ENCODE results near the gene TMCC1. TPM values are rescaled to one million over a fixed set of nuclear protein-coding genes. Genes with fewer than 3 reads are reported as not detected.

The TMCC1 gene
- total RNA-seq, 4 donors from 2014 or later: 23.2 to 78.7 (median 54.1) TPM

GRCh38 chr3:129708328-129708861 is 185.1 kb downstream of the TMCC1 start:
- Histone ChIP-seq H3K9me3 (no peaks in the 10 kb centered on the region), H3K27me3 (no peaks in the 10 kb centered on the region), H3K4me3 (no peak overlapping the region), H3K27ac (no peak overlapping the region), H3K4me1 (no peaks in the 10 kb centered on the region), H3K36me3 (no peaks in the 10 kb centered on the region)
- no peak for DNase-seq
- TF ChIP-seq POLR2A (IDR thresholded peaks at IDR 0.05) (no peak), CTCF (IDR thresholded peaks at IDR 0.05) (no peak)
- intact Hi-C loops (cut with DNase I; ENCODE audit: low total_unique reads): no loop called here

GRCh38 chr3:129705274-129705673 is 188.2 kb downstream of the TMCC1 start:
- DNase-seq: no peak
- Histone ChIP-seq H3K9me3 (no peaks in the 10 kb centered on the region), H3K4me1 (no peaks in the 10 kb centered on the region), H3K36me3 (no peaks in the 10 kb centered on the region), H3K27me3 (no peaks in the 10 kb centered on the region), H3K4me3 (no peak overlapping the region), H3K27ac (no peak overlapping the region)
- no peak for TF ChIP-seq CTCF (IDR thresholded peaks at IDR 0.05)
- TF ChIP-seq POLR2A (IDR thresholded peaks at IDR 0.05): no peak
- intact Hi-C loops (cut with DNase I; ENCODE audit: low total_unique reads): no loop called here

GRCh38 chr3:129703913-129704312 is 189.6 kb downstream of the TMCC1 start:
- DNase-seq: no peak
- H3K27me3 ChIP-seq: no peaks in the 10 kb centered on the region
- no peaks in the 10 kb centered on the region for H3K4me1 ChIP-seq
- H3K9me3 ChIP-seq: no peaks in the 10 kb centered on the region
- H3K27ac ChIP-seq: no peak overlapping the region
- no peak for TF ChIP-seq CTCF (IDR thresholded peaks at IDR 0.05)
- TF ChIP-seq POLR2A (IDR thresholded peaks at IDR 0.05): no peak
- no peaks in the 10 kb centered on the region for H3K36me3 ChIP-seq
- H3K4me3 ChIP-seq: no peak overlapping the region
- intact Hi-C loops (cut with DNase I; ENCODE audit: low total_unique reads): no loop called here

GRCh38 chr3:129702934-129703712 is 190.4 kb downstream of the TMCC1 start:
- Histone ChIP-seq H3K27ac (no peak overlapping the region), H3K4me3 (no peak overlapping the region), H3K9me3 (no peaks in the 10 kb centered on the region), H3K36me3 (no peaks in the 10 kb centered on the region), H3K4me1 (no peaks in the 10 kb centered on the region), H3K27me3 (no peaks in the 10 kb centered on the region)
- TF ChIP-seq POLR2A (IDR thresholded peaks at IDR 0.05) (no peak), CTCF (IDR thresholded peaks at IDR 0.05) (no peak)
- intact Hi-C loops (cut with DNase I; ENCODE audit: low total_unique reads): no loop called here
- no peak for DNase-seq

- intact Hi-C loops (cut with DNase I; ENCODE audit: low total_unique reads): no loop called here
- no peaks in the 10 kb centered on the region for H3K9me3 ChIP-seq
- H3K27me3 ChIP-seq: no peaks in the 10 kb centered on the region
- no peaks in the 10 kb centered on the region for H3K4me1 ChIP-seq
- TF ChIP-seq POLR2A (IDR thresholded peaks at IDR 0.05) (no peak), CTCF (IDR thresholded peaks at IDR 0.05) (no peak)
- no peak for DNase-seq
- no peak overlapping the region for H3K4me3 ChIP-seq
- H3K36me3 ChIP-seq: no peaks in the 10 kb centered on the region
- H3K27ac ChIP-seq: no peak overlapping the region
Observed at GRCh38 chr3:129701161-129701560, 192.3 kb downstream of the TMCC1 start.
